SK-N-MC (cell line): ENCODE measurements around the gene KRTAP1-4.

Experiments used
- EZH2 ChIP-seq: fragments of 200-600 bp; sonication (generic); IDR thresholded peaks from one replicate; pipeline ENCODE4 v1.6.1; 2017; ENCODE audit warnings: antibody characterized with exemption
- POLR2AphosphoS5 ChIP-seq: IDR thresholded peaks from 2 replicates; pipeline ENCODE4 v1.6.1; 2012; ENCODE audit warnings: mild to moderate bottlenecking, low read depth, low read length, borderline replicate concordance

DNA sequence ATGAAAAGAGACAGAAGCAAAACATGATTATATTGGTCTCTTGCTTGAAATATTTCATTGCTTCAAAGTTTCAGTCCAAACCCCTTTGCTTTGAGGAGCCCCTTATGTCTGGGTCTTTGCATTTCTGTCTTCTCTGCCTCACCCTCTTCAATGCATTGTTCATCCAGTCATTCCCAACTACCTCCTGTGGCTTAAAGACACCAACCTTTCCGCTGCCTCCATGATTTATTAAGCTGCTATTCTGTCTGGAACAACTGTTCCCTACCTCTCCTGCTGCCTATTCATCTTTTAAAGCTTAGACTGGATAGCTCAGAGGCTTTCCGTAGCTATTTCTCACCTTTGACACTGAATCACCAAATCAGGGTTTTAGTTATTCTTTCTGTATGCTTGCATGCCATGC lies 32.6 kb downstream of the KRTAP1-4 start:
- TF ChIP-seq EZH2 (no peak), POLR2AphosphoS5 (no peak)
